Measurements from ENCODE around the gene GFPT2.

- TF ChIP-seq, protein P1, sequence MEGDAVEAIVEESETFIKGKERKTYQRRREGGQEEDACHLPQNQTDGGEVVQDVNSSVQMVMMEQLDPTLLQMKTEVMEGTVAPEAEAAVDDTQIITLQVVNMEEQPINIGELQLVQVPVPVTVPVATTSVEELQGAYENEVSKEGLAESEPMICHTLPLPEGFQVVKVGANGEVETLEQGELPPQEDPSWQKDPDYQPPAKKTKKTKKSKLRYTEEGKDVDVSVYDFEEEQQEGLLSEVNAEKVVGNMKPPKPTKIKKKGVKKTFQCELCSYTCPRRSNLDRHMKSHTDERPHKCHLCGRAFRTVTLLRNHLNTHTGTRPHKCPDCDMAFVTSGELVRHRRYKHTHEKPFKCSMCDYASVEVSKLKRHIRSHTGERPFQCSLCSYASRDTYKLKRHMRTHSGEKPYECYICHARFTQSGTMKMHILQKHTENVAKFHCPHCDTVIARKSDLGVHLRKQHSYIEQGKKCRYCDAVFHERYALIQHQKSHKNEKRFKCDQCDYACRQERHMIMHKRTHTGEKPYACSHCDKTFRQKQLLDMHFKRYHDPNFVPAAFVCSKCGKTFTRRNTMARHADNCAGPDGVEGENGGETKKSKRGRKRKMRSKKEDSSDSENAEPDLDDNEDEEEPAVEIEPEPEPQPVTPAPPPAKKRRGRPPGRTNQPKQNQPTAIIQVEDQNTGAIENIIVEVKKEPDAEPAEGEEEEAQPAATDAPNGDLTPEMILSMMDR (conservative IDR thresholded peaks at IDR 0.05; ENCODE audit: low read length) = no peak
- no peak for TF ChIP-seq EZH2phosphoT487 (IDR thresholded peaks at IDR 0.05; ENCODE audit: borderline replicate concordance, low read depth, low read length)
Observed at GRCh38 chr5:180294913-180295555, 58.1 kb downstream of the GFPT2 start.
